GM12891 (cell line): Measurements from ENCODE around the gene AFAP1L1.
"Not testable (repeated sequence)": the region's sequence is repeated elsewhere in the genome, so short reads cannot be mapped to it uniquely, and the experiment has no call there.

ENCODE experiments used
- DNase-seq: peaks from one replicate; pipeline ENCODE4 v3.0.0; 2011; ENCODE audit warnings: low spot score; ENCODE audit not compliant: insufficient read length
- FAIRE-seq: peaks from 2 replicates; lab custom pipeline; 2011; peaks lifted over from hg19 to GRCh38; lab: Jason Lieb, UNC
- PAX5 ChIP-seq: IDR thresholded peaks from 2 replicates; pipeline ENCODE4 v1.6.1; 2011; ENCODE audit warnings: low read length, moderate library complexity, mild to moderate bottlenecking; ENCODE audit not compliant: insufficient read depth, severe bottlenecking
- POLR2A ChIP-seq: IDR thresholded peaks from 2 replicates; pipeline ENCODE4 v1.6.1; 2011; ENCODE audit warnings: low read depth, low read length, control low read depth
- POLR2AphosphoS5 ChIP-seq: IDR thresholded peaks from 2 replicates; pipeline ENCODE4 v1.6.1; 2011; ENCODE audit warnings: low read depth, low read length, control low read depth
- POU2F2 ChIP-seq: IDR thresholded peaks from 2 replicates; pipeline ENCODE4 v1.6.1; 2011; ENCODE audit warnings: low read depth, mild to moderate bottlenecking, control low read depth, low read length, moderate library complexity
- SPI1 ChIP-seq: IDR thresholded peaks from 2 replicates; pipeline ENCODE4 v1.6.1; 2011; ENCODE audit warnings: low read depth, low read length, control low read depth
- TAF1 ChIP-seq: IDR thresholded peaks from 2 replicates; pipeline ENCODE4 v1.6.1; 2011; ENCODE audit warnings: low read depth, low read length, control low read depth

Gene AFAP1L1

DNA sequence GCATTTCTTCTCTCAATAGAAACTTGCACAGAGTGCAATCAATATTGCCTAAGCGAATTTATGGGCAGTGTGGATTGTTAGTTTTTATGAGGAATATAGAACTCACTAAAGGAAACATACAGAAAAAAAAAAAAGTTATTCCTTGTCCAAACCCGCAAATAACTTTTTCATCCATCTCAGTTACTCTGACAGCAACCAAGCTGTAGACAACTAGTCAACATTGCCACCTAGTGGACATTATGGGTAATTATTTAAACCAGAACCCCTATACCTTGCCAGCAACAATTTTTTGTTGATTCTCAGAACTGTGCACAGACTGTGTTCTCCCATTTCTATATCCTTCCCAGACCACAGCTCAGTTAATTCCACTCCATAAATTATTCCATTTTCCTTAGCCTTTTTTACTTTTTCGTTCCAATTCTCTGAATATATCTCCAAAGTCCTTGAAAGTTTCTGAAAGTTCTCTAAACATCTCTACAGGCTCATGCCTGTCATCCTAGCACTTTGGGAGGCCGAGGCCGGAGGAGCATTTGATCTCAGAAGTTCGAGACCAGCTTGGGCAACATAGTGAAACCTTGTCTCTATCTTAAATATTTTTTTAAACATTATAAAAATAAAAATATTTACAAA is 2.6 kb upstream of the AFAP1L1 start:
- no peak for TF ChIP-seq POLR2AphosphoS5
- TF ChIP-seq SPI1 = no peak
- TF ChIP-seq TAF1 = no peak
- TF ChIP-seq PAX5 = no peak
- no peak for TF ChIP-seq POU2F2
- TF ChIP-seq POLR2A = no peak
- FAIRE-seq (peak; percentile 26), DNase-seq (peak; percentile 53)

DNA sequence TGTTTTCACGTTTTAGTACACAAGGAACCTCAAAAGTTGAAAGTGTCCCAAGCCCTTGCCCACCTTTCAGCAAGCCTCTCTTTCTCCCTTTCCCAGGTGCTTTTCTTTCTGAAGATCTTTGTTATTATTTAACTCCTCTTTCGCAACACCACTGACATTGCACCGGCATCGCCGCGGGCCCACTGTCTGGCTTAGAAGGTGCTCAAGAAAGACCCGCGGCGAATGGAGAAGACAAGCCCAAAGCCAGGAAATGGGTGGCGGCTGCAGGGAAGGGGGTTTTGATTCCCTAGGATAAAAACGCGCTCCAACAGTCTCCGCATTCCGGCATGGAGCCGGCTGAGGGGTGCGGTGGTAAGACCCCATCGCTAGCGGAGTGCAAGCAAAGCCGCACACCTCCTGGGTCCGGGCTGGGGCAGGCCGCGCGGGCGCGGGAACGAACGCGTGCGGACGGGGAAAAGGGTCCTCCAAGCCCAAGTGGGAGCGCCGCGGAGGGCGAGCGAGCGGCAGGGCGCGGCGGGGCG is 404 bp upstream of the AFAP1L1 start:
- TF ChIP-seq SPI1 (no peak), POLR2A (no peak)
- DNase-seq (no peak), FAIRE-seq (no peak)

DNA sequence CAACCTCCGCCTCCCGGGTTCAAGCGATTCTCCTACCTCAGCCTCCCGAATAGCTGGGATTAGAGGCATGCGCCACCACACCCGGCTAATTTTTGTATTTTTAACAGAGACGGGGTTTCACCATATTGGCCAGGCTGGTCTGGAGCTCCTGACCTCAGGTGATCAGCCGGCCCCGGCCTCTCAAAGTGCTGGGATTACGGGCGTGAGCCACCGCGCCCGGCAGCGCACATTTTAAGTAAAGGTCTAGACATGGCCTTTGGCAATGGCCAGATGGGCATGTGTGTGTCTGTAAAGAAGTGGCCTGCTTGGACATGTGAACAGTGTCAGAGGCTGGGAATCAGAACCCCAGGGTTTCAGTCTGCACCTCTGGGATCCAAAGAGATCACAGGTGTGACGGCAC is 1.1 kb downstream of the AFAP1L1 start:
- FAIRE-seq, DNase-seq: not testable (repeated sequence)

DNA sequence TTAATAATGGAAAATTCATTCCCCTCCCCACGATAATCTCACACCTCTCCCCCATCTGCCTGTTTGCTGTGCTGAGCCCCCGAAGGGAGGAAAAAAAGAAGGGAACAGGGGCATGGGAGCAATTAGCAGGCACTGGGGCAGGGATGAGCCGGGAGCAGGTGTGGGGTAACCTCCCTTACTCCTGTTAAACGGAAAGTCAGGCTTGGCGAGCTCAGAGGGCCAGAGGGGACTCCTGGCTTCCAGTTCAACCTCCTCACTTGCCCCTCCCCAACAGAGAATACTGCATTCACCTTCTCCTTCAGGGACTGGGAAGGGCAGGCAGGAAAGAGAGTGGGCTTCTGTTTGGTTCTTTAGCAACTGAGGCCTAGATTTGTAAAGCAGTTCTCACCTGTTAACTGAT is 1.6 kb downstream of the AFAP1L1 start:
- FAIRE-seq = no peak
- DNase-seq = no peak
- TF ChIP-seq PAX5 (no peak), POLR2AphosphoS5 (no peak), POLR2A (no peak), POU2F2 (no peak), SPI1 (no peak), TAF1 (no peak)

DNA sequence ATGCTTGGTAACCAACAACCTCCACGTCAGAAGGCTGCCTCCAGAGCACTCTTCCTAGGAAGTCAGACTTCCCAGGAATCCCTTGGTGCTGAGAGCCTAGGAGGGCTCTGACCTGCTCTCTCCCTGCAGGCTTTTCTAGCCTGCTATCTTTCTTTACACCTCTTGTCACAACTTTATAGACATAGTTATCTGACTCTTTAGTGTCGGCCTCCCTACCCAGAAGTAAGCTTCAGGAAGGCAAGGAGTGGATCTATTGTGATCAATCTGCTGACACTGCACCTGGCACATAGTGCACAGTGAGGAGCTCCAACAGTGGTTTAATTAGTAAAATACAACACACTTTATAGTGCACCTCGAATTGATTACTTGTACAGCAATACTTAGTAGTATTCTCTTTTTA is 2.3 kb downstream of the AFAP1L1 start:
- FAIRE-seq (no peak), DNase-seq (no peak)
- TF ChIP-seq POLR2AphosphoS5 (no peak), SPI1 (no peak), POLR2A (no peak), PAX5 (no peak), TAF1 (no peak), POU2F2 (no peak)

DNA sequence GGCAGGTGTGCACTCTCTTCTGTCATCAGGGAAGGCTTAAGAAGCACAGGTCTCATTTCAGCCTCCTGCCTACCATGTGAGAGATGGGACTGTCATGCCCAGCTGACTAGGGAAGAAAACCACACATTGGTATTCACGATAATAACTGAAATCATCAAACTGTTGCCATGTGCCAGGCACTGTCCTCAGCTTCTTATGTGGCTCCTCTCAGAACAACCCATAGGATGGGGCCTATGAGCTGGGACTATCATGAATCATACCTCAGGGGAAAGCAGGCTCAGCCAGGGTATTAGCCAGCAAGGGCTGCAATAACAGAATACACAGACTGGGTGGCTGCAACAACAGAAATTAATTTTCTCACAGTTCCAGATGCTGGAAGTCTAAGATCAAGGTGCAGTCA is 3.3 kb downstream of the AFAP1L1 start:
- DNase-seq (no peak), FAIRE-seq (no peak)
- no peak for TF ChIP-seq POU2F2
- no peak for TF ChIP-seq PAX5
- no peak for TF ChIP-seq SPI1
- TF ChIP-seq POLR2AphosphoS5 = no peak
- no peak for TF ChIP-seq POLR2A
- no peak for TF ChIP-seq TAF1

DNA sequence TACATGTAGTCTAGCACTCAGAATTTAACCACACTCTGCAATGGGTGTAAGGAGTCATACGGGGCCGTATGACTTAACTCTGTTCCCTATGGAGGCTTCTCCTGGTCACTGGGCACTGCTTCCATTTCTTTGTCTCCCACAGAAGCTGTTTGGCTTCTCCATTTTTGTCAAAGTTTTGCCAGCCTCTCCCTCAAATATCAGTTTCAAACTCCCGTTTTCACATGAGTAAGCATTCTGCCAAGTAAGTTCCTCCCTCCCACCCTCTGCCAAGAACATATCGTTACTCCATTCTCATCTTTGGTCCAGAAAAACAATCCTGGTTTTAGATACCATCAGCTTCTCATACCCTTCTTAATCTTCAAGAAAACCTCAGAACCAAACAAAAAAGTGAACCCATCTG is 6.1 kb downstream of the AFAP1L1 start:
- no peak for FAIRE-seq
- TF ChIP-seq POU2F2 = no peak
- no peak for TF ChIP-seq POLR2AphosphoS5
- no peak for TF ChIP-seq POLR2A
- no peak for TF ChIP-seq PAX5
- TF ChIP-seq SPI1 = no peak
- no peak for TF ChIP-seq TAF1
- DNase-seq = no peak

DNA sequence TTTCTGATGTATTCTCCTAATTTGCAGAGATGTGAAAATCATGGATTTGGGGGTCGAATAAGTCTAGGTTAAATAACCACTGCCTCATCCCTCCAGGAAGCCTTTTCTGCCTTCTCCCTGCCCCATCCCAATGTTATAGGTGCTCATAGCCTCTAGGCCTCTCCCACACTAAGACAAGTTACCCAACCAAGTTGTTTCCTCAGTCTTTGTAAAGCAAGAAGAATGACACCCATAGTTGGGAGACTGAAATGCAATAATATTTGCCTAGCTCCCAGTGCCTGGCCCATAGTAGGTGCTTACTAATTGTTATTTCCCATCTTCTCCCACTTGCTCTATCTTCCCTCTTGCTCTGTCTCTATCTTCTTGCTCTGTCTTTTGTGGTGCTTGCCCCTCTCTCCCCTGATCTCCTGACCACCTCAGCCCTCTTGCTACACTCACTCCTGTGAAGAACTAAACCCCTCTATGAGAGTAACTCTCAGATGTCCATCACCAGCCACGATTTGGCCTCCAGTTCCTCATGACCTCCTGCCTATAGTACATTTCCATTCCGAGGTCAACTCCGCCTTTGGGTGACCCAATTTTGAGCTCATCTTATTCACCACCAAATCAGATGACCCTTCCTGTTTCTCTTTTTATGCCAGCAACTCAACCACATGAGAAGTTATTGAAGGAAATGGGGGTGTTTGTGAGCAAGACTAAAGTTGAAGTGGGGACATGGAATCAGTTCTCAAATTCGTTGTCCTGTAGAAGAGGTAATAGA is 7.0 kb downstream of the AFAP1L1 start:
- TF ChIP-seq POU2F2 (no peak), TAF1 (no peak), POLR2AphosphoS5 (no peak), PAX5 (no peak), POLR2A (no peak), SPI1 (no peak)
- no peak for FAIRE-seq
- no peak for DNase-seq

DNA sequence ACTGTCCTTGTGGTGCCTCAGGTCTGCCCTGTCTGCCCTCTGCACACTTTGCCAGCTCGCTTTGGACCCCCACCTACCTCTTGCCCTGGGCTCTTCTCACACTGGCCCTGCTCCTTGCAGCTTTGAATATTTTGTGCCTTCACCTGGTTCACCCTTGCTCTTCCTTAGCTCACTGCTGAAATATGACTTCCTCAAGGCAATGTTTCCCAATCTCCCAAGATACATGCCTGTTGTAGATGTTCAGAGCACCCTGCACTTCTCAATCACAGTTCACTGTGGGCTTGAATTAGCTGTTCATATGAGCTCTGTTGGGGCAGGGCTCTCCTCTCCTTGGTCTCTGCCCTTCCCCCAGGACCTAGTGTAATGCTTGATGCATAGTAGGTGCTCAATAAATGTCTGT is 8.0 kb downstream of the AFAP1L1 start:
- DNase-seq (no peak), FAIRE-seq (no peak)
- TF ChIP-seq POLR2A = no peak
- no peak for TF ChIP-seq SPI1
- TF ChIP-seq PAX5 = no peak
- TF ChIP-seq POU2F2 = no peak
- no peak for TF ChIP-seq TAF1
- no peak for TF ChIP-seq POLR2AphosphoS5

DNA sequence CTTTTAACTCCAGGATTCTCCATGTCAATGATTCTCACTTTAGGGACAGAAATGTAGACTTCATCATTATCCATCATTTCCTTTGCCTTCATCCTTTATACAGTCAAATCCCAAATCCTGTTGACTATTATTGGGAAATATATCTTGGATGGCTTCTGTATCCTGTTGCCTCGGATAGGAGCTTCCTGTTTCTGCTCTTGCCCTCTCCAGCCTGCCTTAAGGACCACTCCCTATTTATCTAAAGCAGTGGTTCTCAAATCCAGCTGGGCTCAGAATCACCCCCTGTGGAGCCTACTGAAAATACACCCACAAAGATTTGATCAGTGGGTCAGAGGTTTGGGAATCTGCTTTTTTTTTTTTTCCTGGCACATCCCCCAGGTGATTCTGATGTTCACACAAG is 8.5 kb downstream of the AFAP1L1 start:
- FAIRE-seq (no peak), DNase-seq (no peak)
- no peak for TF ChIP-seq POU2F2
- no peak for TF ChIP-seq PAX5
- no peak for TF ChIP-seq TAF1
- no peak for TF ChIP-seq POLR2AphosphoS5
- TF ChIP-seq SPI1 = no peak
- TF ChIP-seq POLR2A = no peak
